Nephron (organoid): ENCODE results near the gene OCIAD1.

Experiments
- H3K27ac Mint-ChIP-seq, 3 experiments: 2 replicates each; pipeline ENCODE4 v1.8.0; 2020; ENCODE audit warnings: mixed read lengths in 3 of 3, mild to moderate bottlenecking in 2 of 3, moderate library complexity in 1 of 3
- H3K27me3 Mint-ChIP-seq: 2 replicates; pipeline ENCODE4 v1.8.0; 2021; ENCODE audit warnings: low read depth, mild to moderate bottlenecking, moderate library complexity, mixed read lengths
- H3K36me3 Mint-ChIP-seq: 2 replicates; pipeline ENCODE4 v1.8.0; 2020; ENCODE audit warnings: low read depth, mixed read lengths
- H3K4me1 Mint-ChIP-seq: 2 replicates; pipeline ENCODE4 v1.8.0; 2020; ENCODE audit warnings: mixed read lengths
- H3K4me3 Mint-ChIP-seq, 3 experiments: 2 replicates each; pipeline ENCODE4 v1.8.0; 2020; ENCODE audit warnings: mild to moderate bottlenecking in 3 of 3, mixed read lengths in 3 of 3, moderate library complexity in 2 of 3
- H3K9me3 Mint-ChIP-seq: 2 replicates; pipeline ENCODE4 v1.8.0; 2020; ENCODE audit warnings: mixed read lengths
- CTCF ChIP-seq, 3 experiments: fragments of 200-600 bp; sonication (generic); IDR thresholded peaks; one replicate each; pipeline ENCODE4 v1.5.0; 2021; ENCODE audit warnings: antibody characterized with exemption in 3 of 3; ENCODE audit not compliant: unreplicated experiment in 3 of 3

The OCIAD1 gene

GRCh38 chr4:48891028-48891619 lies 60.2 kb downstream of the OCIAD1 start:
- Mint-ChIP-seq H3K27me3 (no peaks in the 10 kb centered on the region), H3K27ac (no peak overlapping the region), H3K4me1 (no peaks in the 10 kb centered on the region), H3K9me3 (peaks cover 23% of the 10 kb centered on the region), H3K4me3 (no peak overlapping the region), H3K36me3 (peaks cover 76% of the 10 kb centered on the region)
- TF ChIP-seq CTCF (IDR thresholded peaks at IDR 0.05; ENCODE audit: unreplicated experiment in 3 of 3) = no peak

GRCh38 chr4:48896845-48897244 lies 66.0 kb downstream of the OCIAD1 start:
- Mint-ChIP-seq H3K27me3 (no peaks in the 10 kb centered on the region), H3K9me3 (no peaks in the 10 kb centered on the region), H3K36me3 (peaks cover 67% of the 10 kb centered on the region), H3K27ac (no peak overlapping the region), H3K4me1 (peaks cover 5% of the 10 kb centered on the region), H3K4me3 (no peak overlapping the region)
- no peak for TF ChIP-seq CTCF (IDR thresholded peaks at IDR 0.05; ENCODE audit: unreplicated experiment in 3 of 3)

GRCh38 chr4:48898733-48899431 lies 68.0 kb downstream of the OCIAD1 start:
- peaks cover 5% of the 10 kb centered on the region for H3K4me1 Mint-ChIP-seq
- peaks cover 67% of the 10 kb centered on the region for H3K36me3 Mint-ChIP-seq
- no peak overlapping the region for H3K27ac Mint-ChIP-seq
- TF ChIP-seq CTCF (IDR thresholded peaks at IDR 0.05; ENCODE audit: unreplicated experiment in 3 of 3) = no peak
- H3K4me3 Mint-ChIP-seq = no peak overlapping the region
- H3K27me3 Mint-ChIP-seq = no peaks in the 10 kb centered on the region
- H3K9me3 Mint-ChIP-seq = no peaks in the 10 kb centered on the region

GRCh38 chr4:48899432-48899749 lies 68.5 kb downstream of the OCIAD1 start:
- Mint-ChIP-seq H3K9me3 (no peaks in the 10 kb centered on the region), H3K27me3 (no peaks in the 10 kb centered on the region), H3K27ac (peak overlapping the region; percentile 50 to 81 (median 58)), H3K36me3 (peaks cover 64% of the 10 kb centered on the region), H3K4me3 (no peak overlapping the region), H3K4me1 (peaks cover 5% of the 10 kb centered on the region)
- TF ChIP-seq CTCF (IDR thresholded peaks at IDR 0.05; ENCODE audit: unreplicated experiment in 3 of 3) = no peak

GRCh38 chr4:48899950-48900349 lies 69.1 kb downstream of the OCIAD1 start:
- H3K4me3 Mint-ChIP-seq = no peak overlapping the region
- peak overlapping the region; percentile 50 to 81 (median 58) for H3K27ac Mint-ChIP-seq
- H3K4me1 Mint-ChIP-seq = peaks cover 11% of the 10 kb centered on the region
- peaks cover 59% of the 10 kb centered on the region for H3K36me3 Mint-ChIP-seq
- no peaks in the 10 kb centered on the region for H3K9me3 Mint-ChIP-seq
- TF ChIP-seq CTCF (IDR thresholded peaks at IDR 0.05; ENCODE audit: unreplicated experiment in 3 of 3) = no peak
- H3K27me3 Mint-ChIP-seq = no peaks in the 10 kb centered on the region

GRCh38 chr4:48901196-48901595 lies 70.3 kb downstream of the OCIAD1 start:
- H3K4me1 Mint-ChIP-seq = peaks cover 16% of the 10 kb centered on the region

More at GRCh38 chr4:48901196-48901595, 70.3 kb downstream of the OCIAD1 start:
- no peak for TF ChIP-seq CTCF (IDR thresholded peaks at IDR 0.05; ENCODE audit: unreplicated experiment in 3 of 3)
- no peaks in the 10 kb centered on the region for H3K9me3 Mint-ChIP-seq
- H3K27me3 Mint-ChIP-seq = no peaks in the 10 kb centered on the region
- no peak overlapping the region for H3K27ac Mint-ChIP-seq
- H3K36me3 Mint-ChIP-seq = peaks cover 47% of the 10 kb centered on the region
- H3K4me3 Mint-ChIP-seq = no peak overlapping the region
